Heart left ventricle (tissue), 13 donors: Measurements from ENCODE around the gene PDE10A.

Source experiments
- CTCF ChIP-seq, 12 donors: fragments of 200-600 bp; sonication (generic) in 4 of 12; IDR thresholded peaks; one replicate each; pipeline versions ENCODE4 v1.5.0 to v1.8.0; 2018 to 2022; ENCODE audit warnings: antibody characterized with exemption in 12 of 12, mild to moderate bottlenecking in 5 of 12
- POLR2A ChIP-seq, 2 donors: fragments of 450-650 bp; IDR thresholded peaks; one replicate each; pipeline ENCODE4 v1.6.1; 2017; ENCODE audit warnings: antibody characterized with exemption in 2 of 2, mild to moderate bottlenecking in 2 of 2, moderate library complexity in 2 of 2
- donor health status: ischemic (EF 13 %, LVEDD 7.1; RV severe dilation, severe dysfunction).
- donor health status: DM: no; HTN: yes; CAD: no.
- donor health status: DM: no; HTN: no; CAD: no.
- donor health status: ischemic (EF 25% LVEDD 6.9; RV normal size, moderate dysfunction).
- donor health status: ischemic (EF 25% LVEDD 5.7; RV mildly dilated, moderate dysfunction).
- donor health status: ischemic (EF 35%, LVEDD 5.7; RV mildly dilated, moderate dysfunction).
- donor health status: nonischemic (EF 11% LVEDD 7.7; RV severe dilation, severe dysfunction).
- donor health status: DM: yes; HTN: yes; CAD: no.
- donor health status: PGD.
- donor health status: ischemic (EF 29% LVEDD 5.4; RV normal size, mild dysfunction).
- donor health status: nonischemic (EF 23%, LVEDD 6.1; RV moderate dilation, normal function).

- TF ChIP-seq CTCF (IDR thresholded peaks at IDR 0.05) (no peak), POLR2A (IDR thresholded peaks at IDR 0.05) (no peak)
Observed at GRCh38 chr6:165389534-165389933, 273.5 kb downstream of the PDE10A start.
